Gastrocnemius medialis (tissue), 4 donors: Measurements from ENCODE around the gene LGALS9C. TPM values are rescaled to one million over a fixed set of nuclear protein-coding genes. Genes with fewer than 3 reads are reported as not detected.
"Not testable (repeated sequence)": the region's sequence is repeated elsewhere in the genome, so short reads cannot be mapped to it uniquely, and the experiment has no call there.

Source experiments
- ATAC-seq, 2 donors: fragments of 150-250 bp; one replicate each; pipeline ENCODE4 v1.9.1; 2016
- DNase-seq, 2 donors: peaks; one replicate each; pipeline ENCODE4 v3.0.0-alpha.2; 2019
- H3K27ac ChIP-seq, 4 donors: fragments of 200-600 bp; sonication (generic); 1 replicate in 1 of 4; 2 replicates in 3 of 4; pipeline ENCODE4 v1.5.1; 2016 to 2018; ENCODE audit warnings: mild to moderate bottlenecking in 2 of 4, moderate library complexity in 1 of 4
- H3K27me3 ChIP-seq, 3 donors: fragments of 200-600 bp; sonication (generic) in 2 of 3; 1 replicate in 1 of 3; 2 replicates in 2 of 3; pipeline versions ENCODE4 v1.5.1 to v1.6.0; 2016 to 2019; ENCODE audit warnings: mild to moderate bottlenecking in 1 of 3, moderate library complexity in 1 of 3
- H3K36me3 ChIP-seq, 2 donors: fragments of 200-600 bp; sonication (generic) in 1 of 2; one replicate each; pipeline ENCODE4 v1.5.1; 2017 to 2018
- H3K4me1 ChIP-seq, 2 donors: fragments of 200-600 bp; sonication (generic) in 1 of 2; one replicate each; pipeline ENCODE4 v1.5.1; 2016 to 2017; ENCODE audit warnings: mild to moderate bottlenecking in 2 of 2
- H3K4me3 ChIP-seq, 4 donors: fragments of 200-600 bp; sonication (generic) in 3 of 4; 1 replicate in 1 of 4; 2 replicates in 3 of 4; pipeline ENCODE4 v1.5.1; 2016 to 2019; ENCODE audit warnings: mild to moderate bottlenecking in 2 of 4
- H3K9me3 ChIP-seq, 3 donors: fragments of 200-600 bp; sonication (generic) in 2 of 3; 1 replicate in 1 of 3; 2 replicates in 2 of 3; pipeline ENCODE4 v1.5.1; 2016 to 2019
- CTCF ChIP-seq, 5 experiments: fragments of 450-650 bp in 3 of 5; fragments of 200-600 bp in 2 of 5; sonication (generic) in 2 of 5; IDR thresholded peaks in 4 of 5; conservative IDR thresholded peaks in 1 of 5; 1 replicate in 4 of 5; 2 replicates in 1 of 5; pipeline ENCODE4 v1.5.1; 2016 to 2019; ENCODE audit warnings: antibody characterized with exemption in 5 of 5, mild to moderate bottlenecking in 3 of 5, moderate library complexity in 3 of 5
- in situ Hi-C, 4 donors: fragments of 200-750 bp; cut with MboI; loops; one replicate each; pipeline versions ENCODE4 v1.15.0 to v1.8.0; 2017; ENCODE audit warnings: low sequenced_read_pairs in 4 of 4
- intact Hi-C: fragments of 100-400 bp; cut with DNase I; formaldehyde crosslinking; loops from one replicate; pipeline ENCODE4 v1.15.1; 2023; ENCODE audit warnings: low total_unique reads
- total RNA-seq, 4 donors: library from RNA; depleted of rRNA; stranded (reverse); fragments of >200 nt; gene quantifications; one replicate each; pipeline versions ENCODE4 v1.1.0 to v1.2.3, GENCODE V29; 2016

The LGALS9C gene
- total RNA-seq = under 1 TPM in 1 of 4 donors, not detected in 3; 0.22 TPM

- in situ Hi-C loops, H3K27me3 ChIP-seq, H3K27ac ChIP-seq, DNase-seq, H3K36me3 ChIP-seq, ATAC-seq, intact Hi-C loops, H3K9me3 ChIP-seq, H3K4me1 ChIP-seq, H3K4me3 ChIP-seq: not testable (repeated sequence)
Observed at GRCh38 chr17:18476508-18477308, at the start of gene LGALS9C. Gene LGALS9C (plus strand): TSS chr17:18476789. CDS start chr17:18476855, 66 bp downstream.

GRCh38 chr17:18432206-18432605 lies 44.4 kb upstream of the LGALS9C start:
- H3K36me3 ChIP-seq, ATAC-seq, in situ Hi-C loops, H3K27me3 ChIP-seq, H3K4me3 ChIP-seq, H3K9me3 ChIP-seq, H3K27ac ChIP-seq, H3K4me1 ChIP-seq, DNase-seq, intact Hi-C loops: not testable (repeated sequence)

- H3K27ac ChIP-seq, DNase-seq, in situ Hi-C loops, H3K4me3 ChIP-seq, H3K9me3 ChIP-seq, H3K4me1 ChIP-seq, intact Hi-C loops, H3K27me3 ChIP-seq, H3K36me3 ChIP-seq: not testable (repeated sequence)
- ATAC-seq = peak; percentile 83 to 92
Observed at GRCh38 chr17:18439465-18439870, 37.1 kb upstream of the LGALS9C start.

GRCh38 chr17:18442093-18442492 lies 34.5 kb upstream of the LGALS9C start:
- H3K9me3 ChIP-seq, H3K27me3 ChIP-seq, H3K27ac ChIP-seq, H3K4me1 ChIP-seq, H3K36me3 ChIP-seq, in situ Hi-C loops, H3K4me3 ChIP-seq, intact Hi-C loops: not testable (repeated sequence)
- peak; percentile 5 to 20 for DNase-seq
- TF ChIP-seq CTCF (IDR thresholded peaks at IDR 0.05 in 4 of 5, conservative IDR thresholded peaks at IDR 0.05 in 1 of 5) = peak in 2 of 5 experiments; percentile 9 to 47
- peak in 1 of 2 donors; percentile 26 for ATAC-seq

- DNase-seq, ATAC-seq, in situ Hi-C loops: not testable (repeated sequence)
Observed at GRCh38 chr17:18442532-18442931, 34.1 kb upstream of the LGALS9C start.

GRCh38 chr17:18447476-18448205 lies 28.9 kb upstream of the LGALS9C start:
- H3K4me1 ChIP-seq, intact Hi-C loops, ATAC-seq, H3K9me3 ChIP-seq, DNase-seq, H3K4me3 ChIP-seq, H3K27ac ChIP-seq, in situ Hi-C loops, H3K36me3 ChIP-seq, H3K27me3 ChIP-seq: not testable (repeated sequence)

More at GRCh38 chr17:18442532-18442931, 34.1 kb upstream of the LGALS9C start:
- H3K9me3 ChIP-seq, H3K27ac ChIP-seq, H3K4me1 ChIP-seq, H3K36me3 ChIP-seq, H3K27me3 ChIP-seq, H3K4me3 ChIP-seq, intact Hi-C loops: not testable (repeated sequence)

GRCh38 chr17:18448311-18448710 lies 28.3 kb upstream of the LGALS9C start:
- intact Hi-C loops, H3K27me3 ChIP-seq, in situ Hi-C loops, H3K4me1 ChIP-seq, H3K9me3 ChIP-seq, ATAC-seq, DNase-seq, H3K27ac ChIP-seq, H3K4me3 ChIP-seq, H3K36me3 ChIP-seq: not testable (repeated sequence)

GRCh38 chr17:18449833-18450232 lies 26.8 kb upstream of the LGALS9C start:
- H3K27ac ChIP-seq, in situ Hi-C loops, ATAC-seq, H3K4me1 ChIP-seq, intact Hi-C loops, H3K4me3 ChIP-seq, H3K9me3 ChIP-seq, H3K36me3 ChIP-seq, DNase-seq, H3K27me3 ChIP-seq: not testable (repeated sequence)

- intact Hi-C loops, in situ Hi-C loops, H3K27ac ChIP-seq, H3K27me3 ChIP-seq, H3K4me3 ChIP-seq, H3K36me3 ChIP-seq, DNase-seq, ATAC-seq, H3K4me1 ChIP-seq, H3K9me3 ChIP-seq: not testable (repeated sequence)
Observed at GRCh38 chr17:18450998-18451397, 25.6 kb upstream of the LGALS9C start.

GRCh38 chr17:18451969-18452368 lies 24.6 kb upstream of the LGALS9C start:
- in situ Hi-C loops, ATAC-seq, DNase-seq: not testable (repeated sequence)

GRCh38 chr17:18459035-18459434 lies 17.6 kb upstream of the LGALS9C start:
- in situ Hi-C loops, H3K27me3 ChIP-seq, H3K4me3 ChIP-seq, H3K36me3 ChIP-seq, H3K9me3 ChIP-seq, DNase-seq, H3K27ac ChIP-seq, H3K4me1 ChIP-seq, ATAC-seq, intact Hi-C loops: not testable (repeated sequence)

More at GRCh38 chr17:18451969-18452368, 24.6 kb upstream of the LGALS9C start:
- intact Hi-C loops, H3K27me3 ChIP-seq, H3K9me3 ChIP-seq, H3K4me1 ChIP-seq, H3K27ac ChIP-seq, H3K36me3 ChIP-seq, H3K4me3 ChIP-seq: not testable (repeated sequence)
